D341Med (cell line): ENCODE measurements around the gene GABBR2.
"Not testable (repeated sequence)": the region's sequence is repeated elsewhere in the genome, so short reads cannot be mapped to it uniquely, and the experiment has no call there.

Source experiments
- DNase-seq: peaks from one replicate; pipeline ENCODE4 v3.0.0; 2012; ENCODE audit warnings: low spot score

Gene GABBR2

DNA sequence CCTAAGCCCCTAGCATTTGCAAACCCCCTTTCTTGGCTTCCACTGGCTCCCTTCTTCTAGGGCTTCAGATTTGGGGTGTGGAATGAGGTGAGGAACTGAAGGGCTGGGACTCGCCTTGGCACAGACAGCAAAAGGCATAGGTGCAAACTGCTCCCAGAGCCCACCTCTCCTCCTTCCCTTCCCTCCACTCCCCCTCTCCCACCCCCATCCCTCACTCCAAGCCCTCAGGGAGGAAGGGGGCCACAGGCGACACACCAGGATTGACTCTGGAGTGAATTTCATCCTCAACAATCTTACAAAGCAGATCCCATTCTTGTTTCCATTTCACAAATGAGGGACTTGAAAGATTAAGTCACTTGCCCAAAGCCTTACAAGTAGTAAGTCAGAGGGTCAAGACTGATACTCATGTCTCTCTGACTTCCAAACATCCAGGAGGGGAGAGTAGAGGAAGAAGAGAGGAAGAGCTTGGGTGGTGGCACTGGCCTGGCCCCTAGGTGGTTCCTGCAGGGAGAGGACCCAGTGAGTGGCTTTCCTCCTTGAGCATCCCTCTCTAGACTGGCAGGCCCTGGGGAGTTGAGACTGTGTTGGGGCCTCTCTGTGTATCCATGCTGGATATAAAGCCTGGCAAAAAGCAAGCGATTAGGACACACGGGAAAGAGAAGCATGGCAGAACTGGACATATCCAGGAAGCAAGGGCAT, 193.1 kb downstream of the GABBR2 start:
- no peak for DNase-seq

GRCh38 chr9:98514841-98515240, 193.9 kb downstream of the GABBR2 start:
- DNase-seq, result no peak

GRCh38 chr9:98508217-98508919, 200.4 kb downstream of the GABBR2 start:
- DNase-seq, result not testable (repeated sequence)

DNA sequence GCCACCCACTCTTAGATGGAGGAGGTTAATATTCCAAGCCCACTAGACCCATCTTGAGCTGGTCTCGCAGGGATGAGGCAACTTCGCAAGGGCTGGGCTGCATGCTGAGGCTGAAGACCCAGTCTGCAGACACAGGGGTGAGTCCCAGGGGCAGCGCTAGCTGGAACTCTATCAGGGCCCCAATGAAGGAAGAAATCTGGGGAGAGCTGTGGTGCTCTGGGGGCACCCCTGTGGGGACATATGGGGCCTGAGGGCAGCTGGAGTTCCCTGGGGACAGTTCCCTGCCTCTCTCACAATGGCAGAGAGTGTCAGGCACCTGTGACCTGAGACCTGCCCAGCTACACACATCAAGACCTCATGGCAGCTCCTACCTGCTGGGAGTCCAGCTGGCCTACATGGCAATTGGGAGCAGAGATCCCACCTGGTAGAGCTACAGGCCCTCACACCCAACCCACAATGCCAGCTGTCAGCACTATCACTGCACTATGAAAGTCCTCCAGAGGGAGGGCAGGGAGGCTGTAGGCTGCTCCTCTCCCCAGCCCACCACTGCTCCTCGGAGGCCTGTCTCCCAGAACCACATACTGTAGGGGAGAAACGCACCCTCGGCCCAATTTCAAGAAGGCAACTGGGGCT, 202.2 kb downstream of the GABBR2 start:
- no peak for DNase-seq

DNA sequence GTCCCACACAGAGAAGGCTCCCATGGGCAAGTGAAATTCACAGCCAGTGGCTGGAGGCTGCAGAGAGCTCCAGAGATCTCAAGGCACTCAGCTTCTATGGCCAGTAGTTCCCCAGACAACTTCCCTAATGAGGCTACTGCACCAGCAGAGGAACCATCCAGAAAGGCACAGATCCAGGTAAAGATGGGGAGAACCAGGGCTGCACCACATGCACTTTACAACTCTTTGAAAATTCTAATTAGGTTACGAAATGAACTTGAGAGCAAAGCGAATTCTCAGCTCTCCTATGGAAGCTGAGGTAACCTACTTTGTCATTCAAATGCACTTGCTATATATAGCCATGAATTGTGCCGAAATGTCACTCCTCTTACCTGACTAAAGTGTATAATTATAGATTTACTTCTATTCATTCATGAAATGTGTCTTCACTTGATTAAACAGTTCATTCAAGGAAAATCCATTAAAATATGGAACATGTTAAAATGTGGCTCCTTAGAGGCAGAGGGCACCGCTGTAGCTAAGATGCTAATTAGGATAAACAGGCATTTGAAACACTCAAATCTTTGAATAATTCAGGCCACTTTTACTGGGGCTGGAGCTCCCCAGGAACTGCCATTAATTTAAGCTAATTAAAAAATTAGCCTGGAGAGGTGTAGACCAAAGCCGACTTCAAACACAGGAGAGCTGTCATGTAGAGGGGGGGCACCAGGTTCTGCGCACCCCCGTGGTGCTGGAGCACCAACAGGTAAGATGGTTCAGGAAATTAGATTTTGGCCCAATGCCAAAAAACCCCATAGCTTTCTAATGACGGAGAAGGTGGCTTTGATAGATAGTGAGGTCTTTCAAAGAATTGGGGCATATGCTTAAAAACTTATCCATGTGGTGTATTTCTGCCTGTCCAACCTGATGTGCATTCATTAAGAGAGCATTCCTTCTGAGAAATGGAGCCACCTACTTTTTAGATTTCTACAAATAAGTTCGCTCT, 204.1 kb downstream of the GABBR2 start:
- DNase-seq, result no peak

DNA sequence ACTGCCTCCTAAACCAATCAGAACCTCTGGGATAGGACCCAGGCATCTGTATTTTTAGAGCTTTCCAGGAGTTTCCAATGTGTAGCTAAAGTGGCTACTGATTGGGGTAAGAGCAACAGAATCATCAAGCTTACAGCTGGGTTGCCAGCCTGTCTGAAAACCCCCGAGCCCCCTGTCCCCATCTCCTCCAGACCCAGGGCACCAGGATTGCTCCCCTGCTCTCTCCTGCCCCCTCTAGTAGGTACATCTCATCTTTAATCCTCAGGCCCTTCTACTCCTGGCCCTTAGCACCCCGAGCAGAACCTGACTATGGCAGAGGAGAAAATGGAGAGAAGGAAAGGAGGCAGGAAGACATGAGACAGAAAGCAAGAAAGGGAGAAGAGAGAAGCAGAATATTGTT, 204.9 kb downstream of the GABBR2 start:
- no peak for DNase-seq

- no peak for DNase-seq
Measured at GRCh38 chr9:98502976-98503325, 205.8 kb downstream of the GABBR2 start.

- no peak for DNase-seq
Measured at GRCh38 chr9:98502311-98502975, 206.3 kb downstream of the GABBR2 start.

DNA sequence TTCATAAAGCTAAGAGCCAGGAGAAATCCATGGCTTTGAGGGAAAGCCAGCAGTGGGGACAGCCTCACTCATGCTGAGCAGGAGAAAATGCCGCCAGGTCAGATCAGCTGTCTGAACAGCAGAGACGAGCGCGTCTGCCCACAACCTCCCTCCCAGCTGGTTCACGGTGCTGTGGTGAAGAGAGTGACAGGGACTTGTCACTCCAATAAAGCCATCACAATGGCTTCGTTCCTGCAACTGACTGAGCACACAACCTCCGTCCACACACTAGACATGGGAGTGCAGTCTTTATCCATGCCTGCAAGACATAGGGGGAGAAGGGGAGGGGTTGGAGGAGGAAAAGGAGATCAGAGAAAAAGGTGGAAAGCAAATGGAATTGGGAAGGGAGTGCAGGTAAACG, 206.9 kb downstream of the GABBR2 start:
- DNase-seq, result no peak

DNA sequence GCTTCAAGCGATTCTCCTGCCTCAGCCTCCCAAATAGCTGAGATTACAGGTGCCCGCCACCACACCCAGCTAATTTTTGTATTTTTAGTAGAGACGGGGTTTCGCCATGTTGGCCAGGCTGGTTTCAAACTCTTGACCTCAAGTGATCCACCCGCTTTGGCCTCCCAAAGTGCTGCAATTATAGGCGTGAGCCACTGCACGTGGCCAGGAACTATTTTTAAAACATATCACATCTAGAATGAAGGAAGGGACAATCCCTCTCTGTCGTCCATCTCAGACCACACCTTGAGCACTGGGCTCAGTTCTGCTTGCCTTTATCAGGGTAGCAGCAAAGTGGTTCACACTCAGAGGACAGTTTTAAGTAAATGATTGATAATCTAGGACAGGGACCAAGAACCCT, 207.5 kb downstream of the GABBR2 start:
- not testable (repeated sequence) for DNase-seq

- DNase-seq, result no peak
Measured at GRCh38 chr9:98500337-98500919, 208.3 kb downstream of the GABBR2 start.

DNA sequence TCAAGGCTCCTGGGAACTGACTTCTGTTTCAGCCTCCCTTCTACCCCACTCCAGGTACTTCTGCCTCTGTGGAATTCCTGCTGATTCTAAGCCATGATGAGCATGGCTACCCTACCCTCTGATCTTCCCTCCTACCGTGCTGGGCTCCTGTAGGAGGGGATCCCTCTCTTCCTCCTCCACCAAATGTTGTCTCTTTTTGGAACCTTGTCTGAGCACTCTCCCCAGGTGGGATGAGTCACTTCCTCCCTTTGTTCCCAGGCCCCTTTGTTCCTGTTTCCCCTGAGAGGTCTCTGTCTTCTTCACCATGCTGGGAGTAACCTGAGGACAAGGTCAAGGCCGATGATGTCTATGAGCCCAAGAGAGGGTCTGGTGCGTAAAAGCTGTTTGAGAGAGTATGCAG, 213.2 kb downstream of the GABBR2 start:
- no peak for DNase-seq

DNA sequence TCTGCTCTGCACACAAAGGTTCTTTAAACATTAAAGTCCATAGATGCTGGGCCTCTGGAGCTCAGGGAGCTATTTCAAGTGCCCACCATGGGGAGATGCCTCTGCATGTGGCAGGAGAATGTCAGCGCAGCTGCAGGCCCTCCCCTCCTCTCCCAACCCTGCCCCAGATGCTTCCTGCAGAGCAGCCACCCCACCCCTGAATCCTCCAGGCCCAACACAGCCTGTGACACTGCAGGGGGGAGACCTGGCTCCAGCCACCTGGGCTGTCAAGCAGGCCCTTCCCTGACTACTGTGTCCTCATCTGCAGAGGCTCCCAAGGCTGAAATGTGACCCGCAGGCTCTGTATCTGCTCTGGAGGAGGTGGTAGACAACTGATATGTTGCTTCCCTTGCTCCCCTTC, 213.9 kb downstream of the GABBR2 start:
- DNase-seq, result no peak

- no peak for DNase-seq
Measured at GRCh38 chr9:98491828-98492227, 216.9 kb downstream of the GABBR2 start.

- no peak for DNase-seq
Measured at GRCh38 chr9:98491231-98491651, 217.5 kb downstream of the GABBR2 start.

DNA sequence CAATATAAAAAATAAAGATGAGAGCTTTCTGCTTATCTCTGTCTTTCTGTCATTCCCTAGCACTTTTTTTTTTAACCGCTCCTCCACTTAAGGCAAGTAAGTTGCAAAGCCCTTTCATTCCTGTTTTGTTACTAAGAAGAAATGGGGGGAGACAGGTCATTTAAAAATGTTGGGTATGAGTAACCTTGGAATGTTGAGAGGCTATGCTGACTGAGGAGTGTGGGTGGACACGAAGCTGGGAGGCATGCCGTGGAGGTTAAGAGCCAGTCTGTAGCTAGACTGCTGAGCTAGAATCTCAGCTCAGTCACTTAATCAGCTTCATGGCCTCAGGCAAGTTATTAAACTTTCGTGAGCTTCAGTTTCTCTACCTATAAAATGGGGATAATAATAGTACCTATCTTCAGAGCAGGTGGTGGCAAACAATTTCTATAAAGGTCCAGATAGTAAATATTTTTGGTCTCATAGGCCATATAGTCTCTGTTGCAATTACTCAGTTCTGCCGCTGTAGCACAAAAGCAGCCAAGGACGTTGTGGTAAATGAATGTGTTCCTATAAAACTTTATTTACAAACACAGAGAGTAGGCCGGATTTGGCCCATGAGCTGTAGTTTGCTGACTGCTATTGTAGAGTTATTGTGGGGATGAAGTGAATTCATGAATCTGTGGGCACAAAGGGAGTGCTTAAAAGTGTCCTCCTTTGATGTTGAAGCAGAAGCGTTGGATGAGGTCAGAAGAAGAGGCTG, 220.0 kb downstream of the GABBR2 start:
- no peak for DNase-seq

- DNase-seq, result no peak
Measured at GRCh38 chr9:98485706-98486105, 223.0 kb downstream of the GABBR2 start.

GRCh38 chr9:98484162-98484561, 224.6 kb downstream of the GABBR2 start:
- no peak for DNase-seq

DNA sequence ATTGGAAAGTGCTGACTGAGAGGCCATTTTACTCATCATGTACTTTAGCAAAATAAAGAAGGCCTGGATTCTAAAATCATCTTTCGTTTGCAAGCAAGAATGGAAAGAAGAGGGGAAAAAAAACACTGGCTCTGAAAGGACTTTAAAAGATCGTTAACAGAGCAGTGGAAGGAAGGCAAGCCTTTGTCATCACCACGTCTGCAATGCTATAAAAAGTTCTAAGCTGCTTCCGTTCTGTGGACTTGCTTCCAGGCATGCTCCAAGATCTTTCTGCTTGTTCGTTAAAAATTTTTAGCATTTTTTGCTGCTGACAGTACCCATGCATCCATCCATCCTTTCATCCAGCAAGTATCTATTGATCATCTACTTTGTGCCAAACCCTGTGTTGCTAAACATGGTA, 226.5 kb downstream of the GABBR2 start:
- DNase-seq, result no peak

GRCh38 chr9:98481676-98482075, 227.1 kb downstream of the GABBR2 start:
- DNase-seq, result no peak
